KMS-11 (cell line): ENCODE data around the gene ABHD16B.

ENCODE experiments used
- H2AFZ ChIP-seq: fragments of 200-600 bp; sonication (generic); 2 replicates; pipeline ENCODE4 v1.6.1; 2016; ENCODE audit warnings: antibody characterized with exemption, mixed run types, low read depth
- H3K27ac ChIP-seq: fragments of 200-600 bp; sonication (generic); 2 replicates; pipeline ENCODE4 v1.6.1; 2016; ENCODE audit warnings: mild to moderate bottlenecking, mixed run types
- H3K27me3 ChIP-seq: fragments of 200-600 bp; sonication (generic); 2 replicates; pipeline ENCODE4 v1.6.1; 2017; ENCODE audit warnings: mild to moderate bottlenecking, low read depth, mixed run types, moderate library complexity; ENCODE audit not compliant: insufficient read depth
- H3K36me3 ChIP-seq: fragments of 200-600 bp; sonication (generic); 2 replicates; pipeline ENCODE4 v1.6.1; 2017; ENCODE audit warnings: mild to moderate bottlenecking, mixed run types; ENCODE audit not compliant: insufficient read depth
- H3K4me1 ChIP-seq: fragments of 200-600 bp; sonication (generic); 2 replicates; pipeline ENCODE4 v1.6.1; 2016; ENCODE audit warnings: mild to moderate bottlenecking, low read depth, mixed run types; ENCODE audit not compliant: poor library complexity, severe bottlenecking
- H3K4me2 ChIP-seq: fragments of 200-600 bp; sonication (generic); 2 replicates; pipeline ENCODE4 v1.7.0; 2016; ENCODE audit warnings: mild to moderate bottlenecking, mixed run types
- H3K4me3 ChIP-seq: fragments of 200-600 bp; sonication (generic); IDR thresholded peaks from 2 replicates; pipeline ENCODE4 v1.6.1; 2017; ENCODE audit warnings: low read depth, low read length, mixed read lengths; ENCODE audit not compliant: insufficient read depth
- H3K79me2 ChIP-seq: fragments of 200-600 bp; sonication (generic); 2 replicates; pipeline ENCODE4 v1.6.1; 2016; ENCODE audit warnings: low read depth, mixed run types; ENCODE audit not compliant: insufficient read depth
- H3K9ac ChIP-seq: fragments of 200-600 bp; sonication (generic); 2 replicates; pipeline ENCODE4 v1.6.1; 2016; ENCODE audit warnings: mild to moderate bottlenecking, mixed run types
- H4K20me1 ChIP-seq: fragments of 200-600 bp; sonication (generic); 2 replicates; pipeline ENCODE4 v1.6.1; 2016; ENCODE audit warnings: mild to moderate bottlenecking, mixed run types; ENCODE audit not compliant: insufficient read depth
- TF ChIP-seq, protein P1 (sequence below): fragments of 200-600 bp; sonication (generic); conservative IDR thresholded peaks from 2 replicates; pipeline ENCODE4 v1.6.1; 2017; ENCODE audit warnings: low read depth, mild to moderate bottlenecking, antibody characterized with exemption, low read length, moderate library complexity, mixed read lengths

The ABHD16B gene

DNA sequence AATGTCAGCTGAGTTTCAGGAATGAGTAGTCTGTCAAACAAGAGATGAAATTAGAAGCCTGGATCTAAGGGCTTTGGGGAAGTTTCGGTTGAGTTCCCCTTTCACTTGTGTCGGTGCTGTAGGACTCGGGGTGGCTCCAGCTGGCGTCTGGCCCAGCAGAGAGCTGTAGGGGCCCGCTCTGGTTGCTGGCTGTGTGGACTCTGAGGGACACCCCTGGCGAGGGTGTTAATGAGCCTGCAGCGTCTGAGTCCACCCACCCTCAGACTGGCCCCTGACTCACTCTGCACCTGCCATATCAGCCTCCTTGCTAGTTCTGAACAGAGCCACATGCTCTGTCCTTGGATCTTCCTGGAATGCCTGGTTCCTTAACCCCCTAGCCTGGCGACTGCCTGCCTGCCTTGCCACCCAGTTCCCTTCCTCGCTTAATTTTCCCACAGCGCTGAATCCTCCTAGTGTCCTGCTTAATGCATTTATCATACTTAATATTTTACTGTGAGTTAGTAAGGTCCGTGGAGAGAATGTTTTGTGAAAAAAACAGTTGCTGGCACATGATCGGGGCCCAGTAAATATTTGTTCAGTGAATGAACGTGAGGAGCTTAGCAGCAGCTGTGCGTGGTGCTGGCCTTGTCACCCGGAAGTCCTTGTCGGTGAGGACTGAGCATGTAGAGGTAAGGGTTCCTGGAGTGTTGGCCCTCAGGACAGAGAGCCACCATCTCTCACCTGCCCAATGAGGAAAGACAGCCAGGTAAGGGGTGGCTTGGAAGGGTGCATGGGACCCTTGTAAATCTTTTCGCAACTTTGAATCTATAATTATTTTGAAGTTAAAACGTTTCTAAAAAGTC is 35.2 kb downstream of the ABHD16B start:
- Histone ChIP-seq H2AFZ (no peak overlapping the region), H3K4me3 (no peak overlapping the region), H3K4me1 (peaks cover 14% of the 10 kb centered on the region)

DNA sequence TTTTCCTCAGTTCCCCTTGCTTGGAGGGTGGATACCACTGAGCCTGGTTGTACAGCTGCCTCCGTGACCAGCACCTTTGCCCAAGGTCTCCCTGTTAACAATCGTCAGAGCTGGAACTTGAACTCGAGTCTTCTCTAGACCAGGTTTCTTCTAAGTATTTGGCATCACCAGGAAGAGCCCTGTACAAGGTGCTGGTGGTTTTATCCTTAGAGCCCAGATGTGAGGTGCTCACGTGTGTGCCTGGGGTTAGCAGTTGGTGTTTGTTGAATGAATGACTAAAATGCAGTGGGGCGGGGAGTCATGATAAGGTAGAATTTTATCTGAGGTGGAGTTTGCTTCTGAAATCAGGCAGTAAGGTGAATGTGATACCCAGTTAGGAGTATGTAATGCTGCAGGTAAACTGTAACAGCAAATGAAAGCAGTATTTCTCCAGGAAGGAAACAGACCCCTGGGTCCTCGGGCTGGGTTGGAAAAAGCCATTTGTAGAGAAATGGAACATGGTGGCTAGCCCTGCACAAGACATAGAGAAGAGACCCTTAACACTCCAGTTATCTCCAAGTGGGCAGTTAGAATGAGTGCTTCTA is 36.8 kb downstream of the ABHD16B start:
- Histone ChIP-seq H3K27ac (no peak overlapping the region), H3K27me3 (no peaks in the 10 kb centered on the region), H4K20me1 (peaks cover 34% of the 10 kb centered on the region), H3K79me2 (peaks cover 66% of the 10 kb centered on the region), H2AFZ (no peak overlapping the region), H3K36me3 (no peaks in the 10 kb centered on the region), H3K4me2 (no peak overlapping the region), H3K4me1 (peaks cover 14% of the 10 kb centered on the region), H3K4me3 (no peak overlapping the region), H3K9ac (no peak overlapping the region)
- TF ChIP-seq, protein P1, sequence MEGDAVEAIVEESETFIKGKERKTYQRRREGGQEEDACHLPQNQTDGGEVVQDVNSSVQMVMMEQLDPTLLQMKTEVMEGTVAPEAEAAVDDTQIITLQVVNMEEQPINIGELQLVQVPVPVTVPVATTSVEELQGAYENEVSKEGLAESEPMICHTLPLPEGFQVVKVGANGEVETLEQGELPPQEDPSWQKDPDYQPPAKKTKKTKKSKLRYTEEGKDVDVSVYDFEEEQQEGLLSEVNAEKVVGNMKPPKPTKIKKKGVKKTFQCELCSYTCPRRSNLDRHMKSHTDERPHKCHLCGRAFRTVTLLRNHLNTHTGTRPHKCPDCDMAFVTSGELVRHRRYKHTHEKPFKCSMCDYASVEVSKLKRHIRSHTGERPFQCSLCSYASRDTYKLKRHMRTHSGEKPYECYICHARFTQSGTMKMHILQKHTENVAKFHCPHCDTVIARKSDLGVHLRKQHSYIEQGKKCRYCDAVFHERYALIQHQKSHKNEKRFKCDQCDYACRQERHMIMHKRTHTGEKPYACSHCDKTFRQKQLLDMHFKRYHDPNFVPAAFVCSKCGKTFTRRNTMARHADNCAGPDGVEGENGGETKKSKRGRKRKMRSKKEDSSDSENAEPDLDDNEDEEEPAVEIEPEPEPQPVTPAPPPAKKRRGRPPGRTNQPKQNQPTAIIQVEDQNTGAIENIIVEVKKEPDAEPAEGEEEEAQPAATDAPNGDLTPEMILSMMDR, result no peak

More for the DNA sequence above, 35.2 kb downstream of the ABHD16B start:
- Histone ChIP-seq H3K9ac (peak overlapping the region; percentile 56; the same call in 1 of the 2 replicates), H3K27me3 (no peaks in the 10 kb centered on the region), H4K20me1 (peaks cover 34% of the 10 kb centered on the region), H3K79me2 (peaks cover 57% of the 10 kb centered on the region), H3K4me2 (peak overlapping the region; percentile 93), H3K36me3 (no peaks in the 10 kb centered on the region), H3K27ac (peak overlapping the region; percentile 34; the same call in 1 of the 2 replicates)
- TF ChIP-seq, protein P1, result no peak

GRCh38 chr20:63898882-63899558 is 37.7 kb downstream of the ABHD16B start:
- no peak overlapping the region for H3K9ac ChIP-seq
- no peak overlapping the region for H3K27ac ChIP-seq
- no peak overlapping the region for H3K4me2 ChIP-seq
- H3K4me1 ChIP-seq, result peaks cover 14% of the 10 kb centered on the region
- H3K36me3 ChIP-seq, result no peaks in the 10 kb centered on the region
- H3K27me3 ChIP-seq, result no peaks in the 10 kb centered on the region
- H3K4me3 ChIP-seq, result no peak overlapping the region
- no peak overlapping the region for H2AFZ ChIP-seq
- H4K20me1 ChIP-seq, result peaks cover 34% of the 10 kb centered on the region
- peaks cover 76% of the 10 kb centered on the region for H3K79me2 ChIP-seq
- TF ChIP-seq, protein P1, result no peak

DNA sequence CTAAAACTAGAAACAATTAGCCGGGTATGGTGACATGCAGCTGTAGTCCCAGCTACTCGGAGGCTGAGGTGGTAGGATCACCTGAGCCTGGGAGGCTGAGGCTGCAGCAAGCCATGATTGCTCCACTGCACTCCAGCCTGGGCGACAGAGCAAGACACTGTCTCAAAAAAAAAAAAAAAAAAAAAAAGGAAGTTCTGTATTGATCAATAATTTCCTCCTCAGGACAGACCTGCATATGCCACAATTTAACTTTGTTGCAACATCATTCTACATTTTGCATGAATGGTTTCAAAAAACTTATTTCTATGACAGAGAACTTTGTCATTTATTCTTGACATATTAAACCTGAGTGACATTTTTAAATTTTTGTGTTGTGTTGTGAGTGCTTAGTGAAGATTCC is 39.1 kb downstream of the ABHD16B start:
- peaks cover 88% of the 10 kb centered on the region for H3K79me2 ChIP-seq
- H3K36me3 ChIP-seq, result no peaks in the 10 kb centered on the region
- no peak overlapping the region for H3K27ac ChIP-seq
- H3K4me1 ChIP-seq, result peaks cover 14% of the 10 kb centered on the region
- TF ChIP-seq, protein P1, result no peak
- H3K27me3 ChIP-seq, result no peaks in the 10 kb centered on the region
- H3K4me2 ChIP-seq, result no peak overlapping the region
- no peak overlapping the region for H3K9ac ChIP-seq
- peaks cover 34% of the 10 kb centered on the region for H4K20me1 ChIP-seq
- no peak overlapping the region for H2AFZ ChIP-seq
- no peak overlapping the region for H3K4me3 ChIP-seq
